GM21528 (cell line): ENCODE data around the gene GYS1.

ENCODE experiments used
- ATAC-seq: cut with Tn5 transposase; IDR thresholded peaks from one replicate; pipeline ENCODE4 v1.9.1; 2021; ENCODE audit warnings: mild to moderate bottlenecking, moderate library complexity; ENCODE audit not compliant: unreplicated experiment, low FRiP score

Gene GYS1

DNA sequence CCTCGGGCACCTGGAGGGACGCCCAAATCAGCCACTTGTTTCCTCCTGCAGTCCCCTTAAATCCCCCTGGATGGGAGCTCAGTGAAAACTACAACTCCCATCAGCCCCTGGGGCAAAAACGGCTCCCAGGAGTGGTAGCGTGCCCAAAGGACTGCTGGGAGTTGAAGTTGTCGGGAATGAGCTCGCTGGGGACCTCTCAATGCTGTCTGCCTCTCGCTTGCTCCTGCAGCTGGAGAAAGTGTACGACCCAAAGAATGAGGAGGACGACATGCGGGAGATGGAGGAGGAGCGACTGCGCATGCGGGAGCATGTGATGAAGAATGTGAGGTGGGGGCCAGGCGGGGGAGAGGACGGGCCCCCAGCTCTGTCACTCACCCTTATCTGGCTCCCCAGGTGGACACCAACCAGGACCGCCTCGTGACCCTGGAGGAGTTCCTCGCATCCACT, 74.3 kb downstream of the GYS1 start:
- no peak for ATAC-seq
